WERI-Rb-1 (cell line): ENCODE data around the gene ANKRD17.
"Not testable (repeated sequence)": the region's sequence is repeated elsewhere in the genome, so short reads cannot be mapped to it uniquely, and the experiment has no call there.

Source experiments
- DNase-seq: peaks from one replicate; pipeline ENCODE4 v3.0.0-alpha.2; 2020
- H3K27ac ChIP-seq: fragments of 250-450 bp; sonication (Bioruptor Pico); 2 replicates; pipeline ENCODE4 v1.5.1; 2020; ENCODE audit warnings: mild to moderate bottlenecking, moderate library complexity
- H3K27me3 ChIP-seq: fragments of 250-450 bp; sonication (Bioruptor Pico); 2 replicates; pipeline ENCODE4 v1.5.1; 2021; ENCODE audit warnings: mild to moderate bottlenecking, low read depth, moderate library complexity; ENCODE audit not compliant: insufficient read depth, severe bottlenecking
- H3K36me3 ChIP-seq: fragments of 250-450 bp; sonication (Bioruptor Pico); 2 replicates; pipeline ENCODE4 v1.5.1; 2020; ENCODE audit warnings: mild to moderate bottlenecking, moderate library complexity
- H3K4me3 ChIP-seq: 2 replicates; pipeline ENCODE4 v1.5.1; 2011; ENCODE audit warnings: low read depth, mild to moderate bottlenecking, control low read depth, low read length
- H3K9me3 ChIP-seq: fragments of 250-450 bp; sonication (Bioruptor Pico); 2 replicates; pipeline ENCODE4 v1.5.1; 2021; ENCODE audit warnings: mild to moderate bottlenecking, moderate library complexity; ENCODE audit not compliant: severe bottlenecking
- TF ChIP-seq, protein P1 (sequence below): IDR thresholded peaks from 2 replicates; pipeline ENCODE4 v1.5.1; 2011; ENCODE audit warnings: low read depth, mild to moderate bottlenecking, control low read depth, inconsistent platforms, low read length

The ANKRD17 gene, protein sequence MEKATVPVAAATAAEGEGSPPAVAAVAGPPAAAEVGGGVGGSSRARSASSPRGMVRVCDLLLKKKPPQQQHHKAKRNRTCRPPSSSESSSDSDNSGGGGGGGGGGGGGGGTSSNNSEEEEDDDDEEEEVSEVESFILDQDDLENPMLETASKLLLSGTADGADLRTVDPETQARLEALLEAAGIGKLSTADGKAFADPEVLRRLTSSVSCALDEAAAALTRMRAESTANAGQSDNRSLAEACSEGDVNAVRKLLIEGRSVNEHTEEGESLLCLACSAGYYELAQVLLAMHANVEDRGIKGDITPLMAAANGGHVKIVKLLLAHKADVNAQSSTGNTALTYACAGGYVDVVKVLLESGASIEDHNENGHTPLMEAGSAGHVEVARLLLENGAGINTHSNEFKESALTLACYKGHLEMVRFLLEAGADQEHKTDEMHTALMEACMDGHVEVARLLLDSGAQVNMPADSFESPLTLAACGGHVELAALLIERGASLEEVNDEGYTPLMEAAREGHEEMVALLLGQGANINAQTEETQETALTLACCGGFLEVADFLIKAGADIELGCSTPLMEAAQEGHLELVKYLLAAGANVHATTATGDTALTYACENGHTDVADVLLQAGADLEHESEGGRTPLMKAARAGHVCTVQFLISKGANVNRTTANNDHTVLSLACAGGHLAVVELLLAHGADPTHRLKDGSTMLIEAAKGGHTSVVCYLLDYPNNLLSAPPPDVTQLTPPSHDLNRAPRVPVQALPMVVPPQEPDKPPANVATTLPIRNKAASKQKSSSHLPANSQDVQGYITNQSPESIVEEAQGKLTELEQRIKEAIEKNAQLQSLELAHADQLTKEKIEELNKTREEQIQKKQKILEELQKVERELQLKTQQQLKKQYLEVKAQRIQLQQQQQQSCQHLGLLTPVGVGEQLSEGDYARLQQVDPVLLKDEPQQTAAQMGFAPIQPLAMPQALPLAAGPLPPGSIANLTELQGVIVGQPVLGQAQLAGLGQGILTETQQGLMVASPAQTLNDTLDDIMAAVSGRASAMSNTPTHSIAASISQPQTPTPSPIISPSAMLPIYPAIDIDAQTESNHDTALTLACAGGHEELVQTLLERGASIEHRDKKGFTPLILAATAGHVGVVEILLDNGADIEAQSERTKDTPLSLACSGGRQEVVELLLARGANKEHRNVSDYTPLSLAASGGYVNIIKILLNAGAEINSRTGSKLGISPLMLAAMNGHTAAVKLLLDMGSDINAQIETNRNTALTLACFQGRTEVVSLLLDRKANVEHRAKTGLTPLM (N-terminal part only)

DNA sequence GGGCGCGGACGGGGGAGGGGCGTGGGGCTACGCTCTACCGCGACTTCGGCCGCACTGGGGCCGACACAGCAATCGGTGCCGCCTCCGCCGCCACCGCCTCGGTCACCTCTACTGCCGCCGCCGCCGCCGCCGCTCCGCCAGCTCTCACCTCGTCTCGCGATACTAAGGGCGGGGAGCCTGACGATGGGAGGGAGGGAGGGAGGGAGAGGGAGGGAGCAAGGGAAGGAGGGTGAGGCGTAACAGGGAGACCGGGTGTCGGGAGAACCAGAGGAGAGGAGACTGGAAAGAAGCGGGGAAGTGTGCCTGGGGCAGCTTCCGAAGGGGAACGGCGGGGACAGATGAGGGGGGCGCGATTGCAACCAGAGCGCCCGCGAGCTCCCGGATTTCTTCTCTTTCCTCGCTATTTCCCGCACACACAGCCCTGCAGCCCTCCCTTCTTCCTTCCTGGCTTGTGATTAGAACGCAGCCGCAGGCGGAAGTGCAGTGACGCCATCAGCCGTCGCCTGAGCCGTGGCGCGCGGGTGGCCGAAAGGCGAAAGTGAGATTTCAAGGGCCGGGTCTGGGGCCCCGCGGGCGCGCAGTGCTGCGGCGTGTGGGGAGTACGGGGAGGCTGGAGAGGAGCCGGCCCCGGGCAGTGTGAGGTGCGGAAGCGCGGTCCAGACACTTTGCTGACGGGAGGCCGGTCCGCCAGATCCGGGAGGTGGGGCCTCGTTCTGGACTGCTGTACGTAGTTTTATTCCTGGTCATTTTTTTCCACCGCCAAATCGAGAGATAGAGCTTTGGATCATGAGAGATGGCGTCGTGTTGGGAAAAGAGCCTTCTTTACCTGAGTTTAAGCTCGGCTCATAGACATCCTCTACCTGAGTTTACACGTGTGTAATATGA is at the start of gene ANKRD17:
Gene ANKRD17 (minus strand): TSS at position 113 of the 885 bp plus-strand sequence. CDS start 130 bp downstream, outside the sequence.
- DNase-seq: peak; percentile 92
- TF ChIP-seq, protein P1, sequence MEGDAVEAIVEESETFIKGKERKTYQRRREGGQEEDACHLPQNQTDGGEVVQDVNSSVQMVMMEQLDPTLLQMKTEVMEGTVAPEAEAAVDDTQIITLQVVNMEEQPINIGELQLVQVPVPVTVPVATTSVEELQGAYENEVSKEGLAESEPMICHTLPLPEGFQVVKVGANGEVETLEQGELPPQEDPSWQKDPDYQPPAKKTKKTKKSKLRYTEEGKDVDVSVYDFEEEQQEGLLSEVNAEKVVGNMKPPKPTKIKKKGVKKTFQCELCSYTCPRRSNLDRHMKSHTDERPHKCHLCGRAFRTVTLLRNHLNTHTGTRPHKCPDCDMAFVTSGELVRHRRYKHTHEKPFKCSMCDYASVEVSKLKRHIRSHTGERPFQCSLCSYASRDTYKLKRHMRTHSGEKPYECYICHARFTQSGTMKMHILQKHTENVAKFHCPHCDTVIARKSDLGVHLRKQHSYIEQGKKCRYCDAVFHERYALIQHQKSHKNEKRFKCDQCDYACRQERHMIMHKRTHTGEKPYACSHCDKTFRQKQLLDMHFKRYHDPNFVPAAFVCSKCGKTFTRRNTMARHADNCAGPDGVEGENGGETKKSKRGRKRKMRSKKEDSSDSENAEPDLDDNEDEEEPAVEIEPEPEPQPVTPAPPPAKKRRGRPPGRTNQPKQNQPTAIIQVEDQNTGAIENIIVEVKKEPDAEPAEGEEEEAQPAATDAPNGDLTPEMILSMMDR: no peak
- peak within 1 kb of the TSS; percentile 77 for H3K4me3 ChIP-seq
- peak within 1 kb of the TSS; percentile 97 for H3K27ac ChIP-seq
- no peaks in the 10 kb centered on the region for H3K27me3 ChIP-seq
- H3K36me3 ChIP-seq: peaks cover 32% of the 10 kb centered on the region
- no peaks in the 10 kb centered on the region for H3K9me3 ChIP-seq

DNA sequence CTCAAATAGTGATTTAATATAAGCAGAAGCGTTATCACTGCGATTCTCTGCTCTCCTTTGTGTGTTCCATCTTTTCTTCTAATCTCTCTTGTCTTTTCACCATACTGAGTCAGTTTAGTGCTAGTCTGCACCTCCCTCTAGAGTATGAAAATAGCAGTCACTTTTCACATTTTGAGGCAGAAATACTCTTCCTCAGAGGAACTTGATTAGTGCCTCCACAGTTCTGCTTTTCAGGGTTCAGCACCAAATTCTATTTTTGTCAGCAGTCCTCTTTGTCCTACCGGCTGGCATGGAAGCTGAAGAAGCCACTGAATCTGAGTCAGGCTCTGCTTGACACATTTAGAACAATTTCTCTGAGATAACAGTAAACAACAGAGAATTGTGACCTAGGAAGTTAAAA is 49.7 kb upstream of the ANKRD17 start:
- Histone ChIP-seq H3K4me3 (no peak overlapping the region), H3K9me3 (no peaks in the 10 kb centered on the region), H3K27me3 (no peaks in the 10 kb centered on the region), H3K27ac (no peak overlapping the region), H3K36me3 (no peaks in the 10 kb centered on the region)
- TF ChIP-seq, protein P1: peak; percentile 21; the same call in 1 of the 2 replicates
- no peak for DNase-seq

DNA sequence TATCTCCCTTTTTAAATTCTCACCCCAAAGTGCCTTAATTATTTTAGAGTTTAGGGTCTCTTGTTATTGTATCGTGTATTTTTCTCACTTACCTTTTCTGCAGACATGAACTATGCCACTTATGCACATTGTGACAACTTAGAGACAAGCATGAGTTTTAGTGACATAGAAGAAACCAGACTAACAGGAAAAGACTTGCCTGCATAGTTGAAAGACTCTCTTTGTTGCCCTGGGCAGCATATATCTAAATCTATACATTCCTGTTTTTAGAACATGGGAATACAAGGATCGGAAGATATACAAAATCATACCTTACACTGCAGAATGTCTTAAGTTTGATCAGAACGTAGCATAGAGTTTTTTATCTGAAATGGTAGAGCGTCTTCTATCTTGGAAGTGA is 45.1 kb upstream of the ANKRD17 start:
- Histone ChIP-seq H3K27me3 (no peaks in the 10 kb centered on the region), H3K36me3 (no peaks in the 10 kb centered on the region), H3K27ac (no peak overlapping the region), H3K4me3 (no peak overlapping the region), H3K9me3 (no peaks in the 10 kb centered on the region)
- no peak for DNase-seq
- TF ChIP-seq, protein P1: no peak

DNA sequence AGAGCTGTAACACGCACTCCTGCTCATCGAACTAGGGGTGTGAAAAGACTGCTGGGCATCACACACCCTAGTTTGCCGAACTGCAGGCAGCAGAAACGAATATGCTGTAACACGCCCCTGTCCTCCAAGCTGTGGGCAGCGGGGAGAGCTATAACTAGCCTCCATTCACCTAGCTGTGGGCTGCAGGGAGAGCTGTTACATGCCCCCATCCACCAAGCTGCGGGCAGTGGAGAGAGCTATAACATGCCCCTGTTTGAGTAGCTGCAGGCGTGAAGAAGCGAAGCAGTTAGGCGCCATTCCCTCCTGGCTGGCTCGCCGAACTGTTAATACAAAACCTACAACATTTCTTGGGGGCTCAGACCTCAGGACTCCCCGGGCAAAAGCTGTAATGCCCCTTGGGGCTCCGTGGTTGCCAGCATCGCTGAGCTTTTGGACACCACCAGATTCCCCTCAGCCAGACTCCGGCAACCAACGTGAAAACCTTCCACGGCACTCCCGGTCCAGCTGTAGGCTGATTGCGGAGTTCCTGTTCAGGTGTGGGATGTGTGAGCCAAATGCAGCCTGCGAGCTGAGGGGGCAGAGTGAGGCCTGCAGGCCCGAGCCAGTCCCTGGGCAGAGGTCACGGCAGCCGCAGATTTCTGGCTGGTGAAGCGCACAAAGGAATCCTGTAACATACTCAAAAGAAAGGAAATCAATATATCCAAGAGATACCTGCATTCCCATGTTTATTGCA is 41.1 kb upstream of the ANKRD17 start:
- Histone ChIP-seq H3K27ac (no peak overlapping the region), H3K27me3 (no peaks in the 10 kb centered on the region), H3K4me3 (no peak overlapping the region), H3K9me3 (no peaks in the 10 kb centered on the region), H3K36me3 (no peaks in the 10 kb centered on the region)
- no peak for DNase-seq
- TF ChIP-seq, protein P1: no peak

DNA sequence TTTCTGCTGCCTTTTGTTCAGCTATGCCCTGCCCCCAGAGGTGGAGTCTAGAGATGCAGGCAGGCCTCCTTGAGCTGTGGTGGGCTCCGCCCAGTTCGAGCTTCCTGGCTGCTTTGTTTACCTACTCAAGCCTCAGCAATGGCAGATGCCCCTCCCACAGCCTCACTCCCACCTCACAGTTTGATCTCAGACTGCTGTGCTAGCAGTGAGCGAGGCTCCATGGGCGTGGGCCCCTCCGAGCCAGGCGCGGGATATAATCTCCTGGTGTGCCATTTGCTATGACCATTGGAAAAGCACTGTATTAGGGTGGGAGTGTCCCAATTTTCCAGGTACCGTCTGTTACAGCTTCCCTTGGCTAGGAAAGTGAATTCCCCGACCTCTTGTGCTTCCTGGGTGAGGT is 34.1 kb upstream of the ANKRD17 start:
- not testable (repeated sequence) for H3K27ac ChIP-seq, H3K27me3 ChIP-seq, H3K36me3 ChIP-seq, DNase-seq, H3K9me3 ChIP-seq, H3K4me3 ChIP-seq
